ENCODE results near the gene SMYD3. TPM values are rescaled to one million over a fixed set of nuclear protein-coding genes. Genes with fewer than 3 reads are reported as not detected.

SMYD3 gene
- total and polyA plus RNA-seq, 2 donors (not counting 1 experiment from before 2014, with no cell fraction given), result 9.7 to 37.2 TPM

- Histone ChIP-seq H3K79me2 (ENCODE audit: control insufficient read depth, insufficient read depth, low read length) (no peaks in the 10 kb centered on the region), H4K20me1 (ENCODE audit: control insufficient read depth, insufficient read depth, low read length, poor library complexity, severe bottlenecking) (no peaks in the 10 kb centered on the region), H3K36me3 (replicated peaks in 1 of 2; ENCODE audit: control extremely low read depth in 1 of 2, control insufficient read depth in 1 of 2, extremely low read depth in 1 of 2, insufficient read depth in 2 of 2, low read length in 1 of 2) (no peaks in the 10 kb centered on the region), H3K4me3 (ENCODE audit: control extremely low read depth in 1 of 5, extremely low read depth in 1 of 5, insufficient read depth in 1 of 5, low read depth in 2 of 5, low read length in 4 of 5) (no peak overlapping the region), H3K9me3 (ENCODE audit: control extremely low read depth in 1 of 3, control insufficient read depth in 2 of 3, insufficient read depth in 1 of 3, low read length in 2 of 3) (no peaks in the 10 kb centered on the region), H3K27me3 (replicated peaks in 1 of 4; ENCODE audit: control extremely low read depth in 1 of 4, control insufficient read depth in 3 of 4, insufficient read depth in 4 of 4, low read length in 3 of 4) (no peaks in the 10 kb centered on the region), H3K9ac (ENCODE audit: low read length) (no peak overlapping the region), H2AFZ (ENCODE audit: insufficient read depth, low read depth, low read length, poor library complexity, severe bottlenecking) (no peak overlapping the region), H3K4me2 (replicated peaks; ENCODE audit: low read depth, low read length, poor library complexity, severe bottlenecking) (no peak overlapping the region), H3K27ac (ENCODE audit: low read length in 2 of 2) (no peak overlapping the region), H3K4me1 (ENCODE audit: control insufficient read depth in 2 of 2, insufficient read depth in 2 of 2, low read length in 2 of 2) (no peaks in the 10 kb centered on the region)
- ATAC-seq (ENCODE audit: low read depth) (no peak), DNase-seq (no peak)
- TF ChIP-seq EZH2 (IDR thresholded peaks at IDR 0.05; ENCODE audit: borderline replicate concordance, insufficient read depth, low read depth, low read length, poor library complexity, severe bottlenecking), result no peak
- ChIA-PET CTCF (no interaction called here), POLR2A (no interaction called here)
- Mint-ChIP-seq H3K9me3 (ENCODE audit: insufficient read depth) (no peaks in the 10 kb centered on the region), H3K27ac (no peak overlapping the region), H3K4me1 (no peaks in the 10 kb centered on the region), H3K4me3 (no peak overlapping the region), H3K27me3 (no peaks in the 10 kb centered on the region)
- intact Hi-C loops (cut with micrococcal nuclease), result no loop called here
- no CpG with 5 or more reads among the region's 2 CpGs for WGBS (ENCODE audit: insufficient coverage)
These were observed 204.3 kb downstream of the SMYD3 start for GRCh38 chr1:246302711-246303317.

- CTCF ChIA-PET, result no interaction called here
- WGBS (ENCODE audit: insufficient coverage), result 100% methylated on average over 1 of the region's 1 CpG
These were observed 204.8 kb downstream of the SMYD3 start for GRCh38 chr1:246302251-246302625.

More at GRCh38 chr1:246302251-246302625, 204.8 kb downstream of the SMYD3 start:
- Histone ChIP-seq H4K20me1 (ENCODE audit: control insufficient read depth, insufficient read depth, low read length, poor library complexity, severe bottlenecking) (no peaks in the 10 kb centered on the region), H3K9ac (ENCODE audit: low read length) (no peak overlapping the region), H3K4me3 (ENCODE audit: control extremely low read depth in 1 of 5, extremely low read depth in 1 of 5, insufficient read depth in 1 of 5, low read depth in 2 of 5, low read length in 4 of 5) (no peak overlapping the region), H3K4me1 (ENCODE audit: control insufficient read depth in 2 of 2, insufficient read depth in 2 of 2, low read length in 2 of 2) (no peaks in the 10 kb centered on the region), H3K9me3 (ENCODE audit: control extremely low read depth in 1 of 3, control insufficient read depth in 2 of 3, insufficient read depth in 1 of 3, low read length in 2 of 3) (no peaks in the 10 kb centered on the region), H2AFZ (ENCODE audit: insufficient read depth, low read depth, low read length, poor library complexity, severe bottlenecking) (no peak overlapping the region), H3K27me3 (replicated peaks in 1 of 4; ENCODE audit: control extremely low read depth in 1 of 4, control insufficient read depth in 3 of 4, insufficient read depth in 4 of 4, low read length in 3 of 4) (no peaks in the 10 kb centered on the region), H3K4me2 (replicated peaks; ENCODE audit: low read depth, low read length, poor library complexity, severe bottlenecking) (no peak overlapping the region), H3K79me2 (ENCODE audit: control insufficient read depth, insufficient read depth, low read length) (no peaks in the 10 kb centered on the region), H3K27ac (ENCODE audit: low read length in 2 of 2) (no peak overlapping the region), H3K36me3 (replicated peaks in 1 of 2; ENCODE audit: control extremely low read depth in 1 of 2, control insufficient read depth in 1 of 2, extremely low read depth in 1 of 2, insufficient read depth in 2 of 2, low read length in 1 of 2) (no peaks in the 10 kb centered on the region)
- Mint-ChIP-seq H3K4me1 (no peaks in the 10 kb centered on the region), H3K4me3 (no peak overlapping the region), H3K27me3 (no peaks in the 10 kb centered on the region), H3K27ac (no peak overlapping the region), H3K9me3 (ENCODE audit: insufficient read depth) (no peaks in the 10 kb centered on the region)
- no peak for TF ChIP-seq CTCF (IDR thresholded peaks at IDR 0.05)
- no peak for TF ChIP-seq EZH2 (IDR thresholded peaks at IDR 0.05; ENCODE audit: borderline replicate concordance, insufficient read depth, low read depth, low read length, poor library complexity, severe bottlenecking)
- DNase-seq (no peak), ATAC-seq (ENCODE audit: low read depth) (no peak)
- POLR2A ChIA-PET, result no interaction called here
- intact Hi-C loops (cut with micrococcal nuclease), result no loop called here
